IMR-90 (cell line): ENCODE measurements around the gene CELF5. TPM values are rescaled to one million over a fixed set of nuclear protein-coding genes. Genes with fewer than 3 reads are reported as not detected.

Experiments
- ATAC-seq: fragments of 200-7000 bp; cut with Tn5 transposase; 2 replicates; pipeline ENCODE4 v1.9.1; 2020; ENCODE audit warnings: low read depth, mild to moderate bottlenecking, moderate library complexity
- BruUV-seq: library from RNA; stranded (reverse); fragments of 400-500 nt; replicated peaks from 2 replicates; lab custom pipeline; 2021; lab: Mats Ljungman, UMichigan
- CTCF ChIA-PET: fragments of 300-600 bp; formaldehyde crosslinking; extraction: SDS; loops from one replicate; lab custom pipeline; 2021; ENCODE audit warnings: antibody characterized with exemption; lab: Yijun Ruan, JAX
- POLR2A ChIA-PET: fragments of 300-600 bp; sonication (Branson Sonifier 250); formaldehyde crosslinking; loops from one replicate; lab custom pipeline; 2022; ENCODE audit warnings: antibody characterized with exemption; ENCODE audit not compliant: unreplicated experiment; lab: Charles Lee
- DNase-seq: peaks from one replicate; pipeline ENCODE4 v3.0.0; 2013
- H2AFZ ChIP-seq: replicated peaks from 2 replicates; pipeline ENCODE3; 2013; ENCODE audit warnings: low read length, mild to moderate bottlenecking; ENCODE audit not compliant: poor library complexity
- H2AK5ac ChIP-seq: 2 replicates; pipeline ENCODE4 v1.6.1; 2013; ENCODE audit warnings: low read depth, low read length, inconsistent platforms
- H2AK9ac ChIP-seq: replicated peaks from 2 replicates; pipeline ENCODE3; 2013; ENCODE audit warnings: mild to moderate bottlenecking, low read depth, low read length, moderate library complexity; ENCODE audit not compliant: poor library complexity
- H2BK120ac ChIP-seq: 2 replicates; pipeline ENCODE4 v1.6.1; 2013; ENCODE audit warnings: low read depth, low read length, inconsistent platforms
- H2BK15ac ChIP-seq: 3 replicates; pipeline ENCODE4 v1.6.1; 2013; ENCODE audit warnings: low read depth, low read length, inconsistent platforms
- H2BK20ac ChIP-seq: 2 replicates; pipeline ENCODE4 v1.6.1; 2013; ENCODE audit warnings: low read depth, mild to moderate bottlenecking, inconsistent platforms, low read length, moderate library complexity
- H2BK5ac ChIP-seq: 2 replicates; pipeline ENCODE4 v1.6.1; 2013; ENCODE audit warnings: mild to moderate bottlenecking, low read depth, low read length, inconsistent platforms; ENCODE audit not compliant: poor library complexity, severe bottlenecking
- H3K14ac ChIP-seq: replicated peaks from 2 replicates; pipeline ENCODE4 v1.6.1; 2013; ENCODE audit warnings: low read depth, low read length, inconsistent platforms
- H3K18ac ChIP-seq: 2 replicates; pipeline ENCODE4 v1.6.1; 2013; ENCODE audit warnings: low read depth, low read length, control low read depth
- H3K23ac ChIP-seq: 2 replicates; pipeline ENCODE4 v1.6.1; 2013; ENCODE audit warnings: low read depth, low read length, inconsistent platforms
- H3K27ac ChIP-seq: 2 replicates; pipeline ENCODE4 v1.5.1; 2013; ENCODE audit warnings: mild to moderate bottlenecking, control low read depth, low read length; ENCODE audit not compliant: insufficient read depth
- H3K27me3 ChIP-seq: 2 replicates; pipeline ENCODE4 v1.6.1; 2013; ENCODE audit warnings: low read length; ENCODE audit not compliant: control insufficient read depth, insufficient read depth
- H3K36me3 ChIP-seq: 2 replicates; pipeline ENCODE4 v1.6.1; 2013; ENCODE audit warnings: low read length, mixed read lengths; ENCODE audit not compliant: control insufficient read depth, insufficient read depth
- H3K4ac ChIP-seq: 2 replicates; pipeline ENCODE4 v1.6.1; 2013; ENCODE audit warnings: low read depth, low read length, inconsistent platforms
- H3K4me1 ChIP-seq: 2 replicates; pipeline ENCODE4 v1.6.1; 2013; ENCODE audit warnings: low read length, mixed read lengths; ENCODE audit not compliant: control insufficient read depth, insufficient read depth
- H3K4me2 ChIP-seq: 2 replicates; pipeline ENCODE4 v1.6.1; 2013; ENCODE audit warnings: low read depth, mild to moderate bottlenecking, control low read depth, low read length, moderate library complexity
- H3K4me3 ChIP-seq: 2 replicates; pipeline ENCODE4 v1.5.1; 2013; ENCODE audit warnings: low read depth, mild to moderate bottlenecking, control low read depth, low read length, moderate library complexity; ENCODE audit not compliant: insufficient read depth
- H3K56ac ChIP-seq: 2 replicates; pipeline ENCODE4 v1.6.1; 2013; ENCODE audit warnings: low read length, inconsistent platforms; ENCODE audit not compliant: insufficient read depth; ENCODE audit errors: extremely low read depth
- H3K79me1 ChIP-seq, 2 experiments: 2 replicates each; pipeline ENCODE4 v1.6.1; 2013; ENCODE audit warnings: low read length in 2 of 2, inconsistent platforms in 1 of 2, low read depth in 1 of 2
- H3K9ac ChIP-seq: 2 replicates; pipeline ENCODE4 v1.6.1; 2013; ENCODE audit warnings: low read depth, low read length, control low read depth
- H3K9me1 ChIP-seq: 2 replicates; pipeline ENCODE4 v1.6.1; 2013; ENCODE audit warnings: low read length, inconsistent platforms; ENCODE audit not compliant: insufficient read depth
- H3K9me3 ChIP-seq: 2 replicates; pipeline ENCODE4 v1.6.1; 2013; ENCODE audit warnings: low read length; ENCODE audit not compliant: control insufficient read depth, insufficient read depth
- H4K20me1 ChIP-seq: 2 replicates; pipeline ENCODE4 v1.6.1; 2013; ENCODE audit warnings: low read length, inconsistent platforms; ENCODE audit not compliant: insufficient read depth
- H4K5ac ChIP-seq: 2 replicates; pipeline ENCODE4 v1.6.1; 2013; ENCODE audit warnings: mild to moderate bottlenecking, low read depth, low read length, control low read depth
- H4K8ac ChIP-seq, 2 experiments: 2 replicates each; pipeline ENCODE4 v1.6.1; 2013; ENCODE audit warnings: low read depth in 2 of 2, low read length in 2 of 2, control low read depth in 1 of 2, inconsistent platforms in 1 of 2
- H4K91ac ChIP-seq: 2 replicates; pipeline ENCODE4 v1.6.1; 2013; ENCODE audit warnings: low read depth, low read length, inconsistent platforms; ENCODE audit not compliant: insufficient read depth
- MAFK ChIP-seq: IDR thresholded peaks from 2 replicates; pipeline ENCODE4 v1.6.1; 2012; ENCODE audit warnings: low read depth, low read length, improper control_type of control experiment
- WGBS, 2 experiments: methylation state at CpG; one replicate each; pipeline versions ENCODE4 v1.1.5 to v1.1.7; 2013; ENCODE audit warnings: missing lambda C conversion rate in 2 of 2; ENCODE audit not compliant: insufficient read length in 1 of 2; ENCODE audit errors: extremely low coverage in 2 of 2; 5-methylcytosine and 5-hydroxymethylcytosine counted together
- dilution Hi-C: fragments of 300-500 bp; cut with HindIII; formaldehyde crosslinking; loops from one replicate; pipeline ENCODE4 v1.14.3; 2018; ENCODE audit warnings: low sequenced_read_pairs; ENCODE audit not compliant: unreplicated experiment
- in situ Hi-C: fragments of 300-500 bp; cut with MboI; formaldehyde crosslinking; loops from 3 replicates; pipeline ENCODE4 v1.14.3; 2019; ENCODE audit warnings: low sequenced_read_pairs, inconsistent platforms, mixed read lengths
- intact Hi-C: fragments of 100-400 bp; cut with micrococcal nuclease; formaldehyde crosslinking; loops from 2 replicates; pipeline ENCODE4 v1.10.0; 2022
- polyA plus RNA-seq, 3 experiments: library from polyadenylated mRNA; depleted of rRNA; stranded (reverse); fragments of >200 nt; gene quantifications; 2 replicates each; pipeline ENCODE4 v1.2.3, GENCODE V29; 2012; ENCODE audit warnings: low replicate concordance in 1 of 3
- total RNA-seq: library from RNA; depleted of rRNA; stranded (reverse); fragments of >200 nt; gene quantifications from 2 replicates; pipeline ENCODE4 v1.2.3, GENCODE V29; 2012
- TF ChIP-seq, protein P1 (sequence below): fragments of 150-350 bp; IDR thresholded peaks from 2 replicates; pipeline ENCODE4 v1.6.1; 2017; ENCODE audit warnings: mild to moderate bottlenecking, antibody characterized with exemption, low read length, low read depth

Gene CELF5
- total and polyA plus RNA-seq, 2 of the 4 experiments (the other 2 are of a cell fraction), result 0.02 TPM; not detected in 1

DNA sequence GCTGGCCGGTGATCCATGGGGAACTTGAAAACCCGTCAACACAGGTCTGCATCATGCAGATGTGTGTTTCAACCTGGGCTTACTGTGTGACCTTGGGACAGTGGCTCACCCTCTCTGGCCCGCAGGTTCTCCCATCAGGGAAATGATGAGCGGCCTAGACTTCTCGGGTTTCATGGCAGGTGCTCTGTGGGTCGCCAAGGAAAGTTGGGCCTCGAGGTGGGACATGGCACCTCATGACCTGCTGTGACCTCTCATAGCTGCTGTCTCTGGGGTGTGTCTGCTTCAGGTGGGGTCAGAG lies 91.2 kb downstream of the CELF5 start:
- Histone ChIP-seq H3K9me1 (no peaks in the 10 kb centered on the region), H4K5ac (no peak overlapping the region), H3K4me2 (no peak overlapping the region), H3K14ac (no peak overlapping the region), H3K27ac (no peak overlapping the region), H3K4ac (no peak overlapping the region), H4K20me1 (no peaks in the 10 kb centered on the region), H2BK5ac (no peak overlapping the region), H3K79me1 (no peaks in the 10 kb centered on the region), H3K27me3 (peaks cover 24% of the 10 kb centered on the region), H2BK20ac (no peak overlapping the region), H4K8ac (no peak overlapping the region), H3K9me3 (peaks cover 3% of the 10 kb centered on the region), H2AFZ (no peak overlapping the region), H3K23ac (no peak overlapping the region), H2BK15ac (no peak overlapping the region), H3K18ac (no peak overlapping the region), H3K36me3 (no peaks in the 10 kb centered on the region), H4K91ac (no peak overlapping the region), H3K9ac (no peak overlapping the region), H2BK120ac (no peak overlapping the region), H3K56ac (no peak overlapping the region), H3K4me1 (no peaks in the 10 kb centered on the region), H2AK5ac (no peak overlapping the region), H3K4me3 (no peak overlapping the region), H2AK9ac (no peak overlapping the region)
- DNase-seq (no peak), ATAC-seq (no peak)
- intact Hi-C loops, result no loop called here
- ChIA-PET POLR2A (no interaction called here), CTCF (no interaction called here)
- dilution Hi-C loops, result no loop called here
- in situ Hi-C loops, result loop anchor here (25.0 kb wide), 1 partner anchor 297 kb away; the partner anchor contains the start of gene TBXA2R
- BruUV-seq, result no TSS peak
- 83% methylated on average over 7 of the region's 7 CpGs; no CpG with 5 or more reads in 1 of the 2 experiments for WGBS, 2 experiments
- no peak for TF ChIP-seq MAFK
- TF ChIP-seq, protein P1, sequence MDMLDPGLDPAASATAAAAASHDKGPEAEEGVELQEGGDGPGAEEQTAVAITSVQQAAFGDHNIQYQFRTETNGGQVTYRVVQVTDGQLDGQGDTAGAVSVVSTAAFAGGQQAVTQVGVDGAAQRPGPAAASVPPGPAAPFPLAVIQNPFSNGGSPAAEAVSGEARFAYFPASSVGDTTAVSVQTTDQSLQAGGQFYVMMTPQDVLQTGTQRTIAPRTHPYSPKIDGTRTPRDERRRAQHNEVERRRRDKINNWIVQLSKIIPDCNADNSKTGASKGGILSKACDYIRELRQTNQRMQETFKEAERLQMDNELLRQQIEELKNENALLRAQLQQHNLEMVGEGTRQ, result no peak
